ENCODE data around the gene SLC9C2.
"Not testable (repeated sequence)": the region's sequence is repeated elsewhere in the genome, so short reads cannot be mapped to it uniquely, and the experiment has no call there.

Gene SLC9C2

DNA sequence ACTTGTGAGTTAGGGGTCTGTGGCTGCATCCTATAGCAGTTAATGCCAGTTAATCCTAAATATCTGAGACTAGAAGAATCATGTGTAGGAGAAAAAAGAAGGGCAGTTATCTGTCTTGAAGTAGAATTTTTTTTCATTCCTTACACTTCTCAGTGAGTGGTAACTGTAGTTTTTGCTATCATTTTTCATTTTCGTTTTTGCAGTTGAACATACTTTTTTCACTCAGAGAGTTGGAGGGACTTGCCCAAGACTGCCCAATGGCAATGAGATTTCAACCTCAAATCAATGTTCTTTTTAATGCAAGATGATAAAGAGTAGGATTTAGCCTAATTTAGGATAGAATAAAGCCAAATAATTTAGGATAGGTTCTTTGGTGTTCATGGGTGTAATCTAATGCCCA is 120.2 kb downstream of the SLC9C2 start:
- DNase-seq: no peak

DNA sequence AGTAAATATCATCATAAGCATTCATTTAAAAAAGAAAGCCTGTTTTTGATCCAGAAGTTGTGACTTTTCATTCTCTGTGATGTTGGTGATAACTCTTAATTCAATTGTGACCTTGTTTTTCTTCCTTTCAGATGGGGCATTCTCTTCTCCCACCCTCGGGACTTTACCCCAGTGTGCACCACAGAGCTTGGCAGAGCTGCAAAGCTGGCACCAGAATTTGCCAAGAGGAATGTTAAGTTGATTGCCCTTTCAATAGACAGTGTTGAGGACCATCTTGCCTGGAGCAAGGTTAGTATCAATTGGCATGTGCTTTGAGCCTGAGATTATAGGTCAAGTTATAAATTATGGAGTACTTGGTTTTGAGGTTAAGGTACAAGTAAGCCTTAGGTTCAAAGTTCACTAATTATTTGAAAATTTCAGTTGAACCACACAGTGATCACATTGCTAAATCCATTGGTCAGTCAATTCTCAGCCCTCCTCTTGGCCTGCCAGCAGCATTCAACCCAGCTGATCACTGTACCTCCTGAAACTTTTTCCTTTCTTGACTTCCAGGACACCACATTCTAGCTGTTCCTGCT is 121.6 kb downstream of the SLC9C2 start:
- no peak for DNase-seq

DNA sequence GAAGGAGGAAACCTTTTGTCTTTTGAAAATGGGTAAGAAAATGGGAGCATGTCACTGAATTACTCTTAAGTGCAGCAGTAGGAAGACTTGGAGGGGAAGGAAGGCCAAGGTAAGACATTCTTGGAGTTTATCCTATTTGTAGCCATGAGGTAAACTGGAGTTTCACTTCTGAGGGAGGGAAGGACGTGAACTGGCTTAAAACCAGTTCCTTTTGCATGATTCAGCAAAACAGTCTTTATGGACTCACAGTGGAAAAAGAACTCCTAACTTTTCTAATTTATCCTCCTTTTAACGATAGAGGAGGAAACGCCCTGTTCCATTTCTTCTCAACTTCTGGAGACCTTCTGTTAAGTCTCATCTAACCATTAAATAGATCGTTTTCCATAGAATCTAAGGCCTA is 123.2 kb downstream of the SLC9C2 start:
- DNase-seq: no peak

DNA sequence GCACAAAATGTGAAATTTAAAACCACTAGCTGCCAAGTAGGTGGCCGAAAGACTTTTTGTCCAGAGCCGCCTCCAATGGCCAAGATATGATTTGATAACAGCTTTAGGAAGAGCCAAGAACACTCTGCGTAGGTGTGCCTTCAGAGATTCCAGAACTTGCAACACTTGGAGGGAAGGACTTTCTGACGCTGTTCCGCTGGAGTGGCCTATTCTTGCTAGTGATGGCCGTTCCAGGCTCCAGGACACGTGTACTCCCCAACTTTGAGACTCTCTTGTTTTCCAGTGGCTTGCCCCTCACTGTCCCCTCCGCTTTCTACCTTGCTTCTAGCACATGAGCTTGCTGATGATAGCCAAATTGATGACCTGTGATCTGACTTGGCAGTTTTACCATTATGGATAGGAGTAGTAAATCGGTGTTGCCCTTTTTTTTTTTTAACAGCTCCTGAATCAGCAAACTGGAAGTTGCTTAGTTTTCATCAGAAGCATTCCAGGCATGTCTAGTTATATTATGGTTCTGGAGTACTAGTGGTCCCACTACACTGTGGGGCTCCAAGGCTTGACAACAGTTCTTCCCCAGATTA is 124.7 kb downstream of the SLC9C2 start:
- no peak for DNase-seq

DNA sequence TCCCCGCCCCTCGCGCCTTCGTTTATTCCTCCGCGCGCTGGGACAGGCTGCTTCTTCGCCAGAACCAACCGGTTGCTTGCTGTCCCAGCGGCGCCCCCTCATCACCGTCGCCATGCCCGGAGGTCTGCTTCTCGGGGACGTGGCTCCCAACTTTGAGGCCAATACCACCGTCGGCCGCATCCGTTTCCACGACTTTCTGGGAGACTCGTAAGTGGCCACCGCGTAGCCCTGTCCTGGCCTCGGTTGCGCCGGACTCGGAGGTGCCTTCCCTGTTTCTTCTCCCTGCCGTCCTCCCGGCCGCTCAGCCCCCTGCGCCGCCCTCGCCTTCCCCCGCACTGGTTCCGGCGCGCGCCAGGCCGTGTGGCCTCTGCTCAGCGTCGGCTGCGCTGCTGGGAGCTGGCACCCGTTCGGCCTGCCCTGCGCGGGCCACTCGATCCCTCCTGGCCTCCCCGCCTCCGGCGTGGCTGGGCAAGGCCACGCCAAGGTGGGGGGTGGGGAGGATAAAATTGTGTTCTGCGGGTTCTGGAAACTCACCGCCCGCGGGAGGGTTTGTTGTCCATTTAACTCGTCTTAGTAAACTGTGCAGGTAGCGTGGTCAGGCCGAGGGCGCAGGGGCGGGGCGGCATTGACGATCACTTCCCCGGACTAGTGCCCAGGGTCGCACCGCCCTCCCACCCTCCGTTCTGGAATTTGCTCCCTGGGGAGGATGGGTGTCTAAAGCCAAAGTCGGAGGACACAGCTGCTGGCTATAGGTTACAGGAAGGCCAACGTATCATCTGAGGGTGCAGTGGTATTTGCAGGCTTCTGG is 125.4 kb downstream of the SLC9C2 start, which contains the start of gene PRDX6:
Gene PRDX6 (plus strand): TSS at position 50 of the 808 bp plus-strand sequence. CDS start 63 bp downstream, at position 113.
- DNase-seq: no peak

DNA sequence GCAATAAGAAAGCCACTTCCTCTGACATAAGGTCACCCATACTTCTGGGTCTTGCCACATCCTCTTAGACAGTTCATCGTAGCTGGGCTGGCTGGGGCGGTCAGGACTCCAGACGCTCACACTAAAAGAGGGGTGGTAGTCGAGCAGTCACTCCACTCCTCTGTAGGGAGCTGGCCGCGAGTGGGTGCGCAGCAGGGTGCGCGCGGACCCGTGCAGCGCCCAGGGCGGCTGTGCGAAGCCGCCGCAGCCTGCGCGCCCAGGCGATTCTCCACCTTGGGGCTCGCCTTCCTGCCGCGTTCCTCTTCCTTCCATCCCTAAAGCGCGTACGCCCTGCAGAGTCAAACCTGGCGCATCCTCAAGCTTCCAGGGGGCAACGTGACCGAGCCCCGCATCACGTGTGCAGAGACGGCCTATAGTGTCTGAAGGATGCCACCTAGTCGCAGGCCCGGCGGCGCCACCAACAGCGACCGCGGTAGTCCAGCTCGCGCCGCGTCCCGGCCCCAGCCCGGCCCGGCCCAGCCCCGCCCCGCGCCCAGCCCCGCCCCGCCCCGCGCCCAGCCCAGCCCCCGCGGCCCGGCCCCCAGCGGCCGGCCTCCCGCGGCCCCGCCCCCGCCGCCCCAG is 126.1 kb downstream of the SLC9C2 start:
- peak; percentile 91 for DNase-seq

DNA sequence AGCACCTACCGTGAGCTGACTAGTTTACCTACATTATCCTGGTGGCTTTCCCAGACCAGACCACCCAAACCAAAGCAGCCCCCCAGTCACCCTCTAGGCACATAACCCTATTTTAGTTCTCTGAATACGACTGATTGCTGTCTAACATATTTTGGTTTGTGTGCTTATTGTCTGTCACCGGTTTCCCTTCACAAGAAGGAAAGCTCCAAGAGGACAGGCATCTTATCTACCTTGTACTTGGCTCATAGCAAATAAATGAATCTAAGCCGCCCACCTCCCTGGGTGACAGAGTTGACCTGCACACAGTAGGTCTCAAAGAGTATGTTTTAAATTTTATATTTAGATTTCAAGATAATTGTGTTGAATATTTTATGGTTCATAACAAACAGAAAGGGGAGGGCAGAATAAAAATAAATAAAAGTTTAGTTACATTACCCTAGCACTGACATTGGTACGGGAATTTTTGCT is 126.6 kb downstream of the SLC9C2 start:
- DNase-seq: no peak

DNA sequence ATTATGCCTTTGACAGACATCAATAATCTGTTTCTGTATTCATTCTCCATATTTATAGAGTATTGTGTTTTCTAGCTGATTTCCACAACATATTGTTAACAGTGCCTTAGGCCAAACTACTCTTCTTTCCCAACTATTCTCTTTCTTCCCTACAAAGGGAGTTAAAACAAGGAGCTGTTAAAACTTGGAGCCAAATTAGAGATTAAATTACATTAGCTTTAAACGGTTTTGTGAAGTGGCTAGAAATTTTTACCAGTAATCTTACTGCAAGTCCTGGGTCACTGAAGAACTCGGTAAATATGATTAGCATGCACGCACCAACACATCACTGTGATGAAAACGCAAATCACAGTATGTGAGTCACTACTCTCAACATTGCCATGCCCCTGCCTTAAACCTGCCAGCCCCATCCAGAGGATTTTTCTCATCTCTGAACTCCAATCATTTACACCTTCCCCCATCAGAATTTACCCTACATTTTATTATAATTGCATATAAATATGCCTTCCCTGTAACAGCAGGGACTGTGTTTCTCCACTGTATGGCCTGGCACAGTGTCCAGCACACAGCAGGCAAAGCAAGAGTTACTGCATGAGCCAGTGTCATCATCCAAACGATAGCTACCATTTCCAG is 127.2 kb downstream of the SLC9C2 start:
- DNase-seq: no peak

DNA sequence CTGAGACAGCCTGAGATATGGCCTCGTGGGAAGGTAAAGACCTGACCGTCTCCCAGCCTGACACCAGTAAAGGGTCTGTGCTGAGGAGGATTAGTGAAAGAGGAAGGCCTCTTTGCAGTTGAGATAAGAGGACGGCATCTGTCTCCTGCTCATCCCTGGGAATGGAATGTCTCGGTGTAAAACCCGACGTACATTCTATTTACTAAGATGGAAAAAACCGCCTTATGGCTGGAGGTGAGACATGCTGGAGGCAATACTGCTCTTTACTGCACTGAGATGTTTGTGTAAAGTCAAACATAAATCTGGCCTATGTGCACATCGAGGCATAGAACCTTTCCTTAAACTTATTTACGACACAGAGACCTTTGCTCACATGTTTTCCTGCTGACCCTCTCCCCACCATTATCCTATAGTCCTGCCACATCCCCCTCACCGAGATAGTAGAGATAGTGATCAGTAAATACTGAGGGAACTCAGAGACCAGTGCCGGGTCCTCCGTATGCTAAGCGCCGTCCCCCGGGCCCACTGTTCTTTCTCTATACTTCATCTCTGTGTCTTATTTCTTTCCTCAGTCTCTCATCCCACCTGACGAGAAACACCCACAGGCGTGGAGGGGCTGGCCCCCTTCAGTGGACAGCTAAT is 128.0 kb downstream of the SLC9C2 start:
- DNase-seq: not testable (repeated sequence)

DNA sequence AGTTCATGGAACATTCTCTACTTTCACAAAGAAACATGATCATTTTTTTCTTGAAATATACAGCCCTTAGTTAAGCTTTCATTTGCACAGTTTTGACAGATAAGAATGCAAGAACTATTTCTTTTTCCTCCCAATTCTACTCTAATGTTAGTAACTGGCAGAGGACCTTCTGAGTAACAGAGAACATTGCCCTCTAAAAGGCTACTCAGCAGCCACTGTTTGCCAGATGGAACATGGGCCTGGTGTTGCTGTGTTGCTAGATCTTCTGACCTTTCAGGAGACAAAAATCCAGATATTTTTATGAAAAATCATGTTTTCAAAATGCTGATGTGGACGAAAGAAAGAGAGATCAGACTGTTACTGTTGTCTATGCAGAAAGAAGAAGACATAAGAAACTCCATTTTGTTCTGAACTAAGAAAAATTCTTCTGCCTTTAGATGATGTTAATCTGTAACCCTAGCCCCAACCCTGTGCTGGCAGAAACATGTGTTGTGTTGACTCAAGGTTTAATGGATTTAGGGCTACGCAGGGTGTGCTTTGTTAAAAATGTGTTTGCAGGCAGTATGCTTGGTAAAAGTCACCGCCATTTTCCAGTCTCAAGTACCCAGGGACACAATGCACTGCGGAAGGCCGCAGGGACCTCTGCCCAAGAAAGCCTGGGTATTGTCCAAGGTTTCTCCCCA is 128.6 kb downstream of the SLC9C2 start:
- DNase-seq: no peak

DNA sequence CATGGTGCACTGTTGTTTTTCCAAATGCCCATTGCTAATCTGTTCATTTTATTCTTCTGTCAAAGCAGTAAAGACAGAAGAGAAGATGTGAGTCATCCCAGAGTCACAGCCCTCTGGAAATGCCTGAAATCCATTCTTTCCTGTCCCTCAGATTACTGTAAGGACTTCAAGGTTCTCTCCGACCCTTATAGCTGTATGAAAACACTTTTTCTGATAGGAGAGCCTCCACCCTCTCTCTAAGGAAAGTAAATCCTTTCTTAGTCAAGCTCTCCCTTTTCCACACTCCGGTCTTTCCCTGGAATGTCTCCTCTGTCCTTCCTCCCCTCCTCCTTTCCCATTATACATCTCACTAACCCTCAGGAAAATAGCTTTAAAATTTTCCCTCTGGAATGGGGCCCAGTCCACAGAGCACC is 129.3 kb downstream of the SLC9C2 start:
- no peak for DNase-seq

DNA sequence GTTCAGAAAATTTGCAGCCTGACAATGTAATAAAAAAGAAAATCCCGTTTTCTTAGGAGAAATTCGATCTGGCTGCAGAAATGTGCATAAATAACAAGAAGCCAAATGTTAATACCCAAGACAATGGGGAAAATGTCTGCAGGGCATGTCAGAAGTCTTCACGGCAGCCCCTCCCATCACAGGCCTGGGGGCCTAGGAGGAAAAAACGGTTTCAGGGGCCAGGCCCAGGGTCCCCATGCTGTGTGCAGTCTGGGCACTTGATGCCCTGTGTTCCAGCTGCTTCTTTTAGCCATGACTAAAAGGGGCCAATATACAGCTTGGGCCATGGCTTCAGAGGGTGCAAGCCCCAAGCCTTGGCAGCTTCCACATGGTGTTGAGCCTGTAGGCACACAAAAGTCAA is 132.3 kb downstream of the SLC9C2 start:
- DNase-seq: no peak

DNA sequence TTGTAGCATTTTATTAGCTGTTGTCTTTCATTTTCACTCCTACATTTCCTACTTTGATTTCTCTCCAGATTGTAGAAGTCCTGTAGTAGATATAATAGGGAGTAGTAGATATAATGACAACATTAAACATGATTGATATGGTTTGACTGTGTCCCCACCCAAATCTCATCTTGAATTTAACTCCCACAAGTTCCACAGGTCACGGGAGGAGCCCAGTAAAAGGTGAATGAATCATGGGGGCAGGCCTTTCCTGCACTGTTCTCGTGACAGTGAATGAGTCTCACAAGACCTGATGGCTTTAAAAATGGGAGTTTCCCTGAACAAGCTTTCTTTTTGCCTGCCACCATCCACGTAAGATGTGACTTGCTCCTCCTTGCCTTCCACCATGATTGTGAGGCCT is 133.2 kb downstream of the SLC9C2 start:
- DNase-seq: no peak

DNA sequence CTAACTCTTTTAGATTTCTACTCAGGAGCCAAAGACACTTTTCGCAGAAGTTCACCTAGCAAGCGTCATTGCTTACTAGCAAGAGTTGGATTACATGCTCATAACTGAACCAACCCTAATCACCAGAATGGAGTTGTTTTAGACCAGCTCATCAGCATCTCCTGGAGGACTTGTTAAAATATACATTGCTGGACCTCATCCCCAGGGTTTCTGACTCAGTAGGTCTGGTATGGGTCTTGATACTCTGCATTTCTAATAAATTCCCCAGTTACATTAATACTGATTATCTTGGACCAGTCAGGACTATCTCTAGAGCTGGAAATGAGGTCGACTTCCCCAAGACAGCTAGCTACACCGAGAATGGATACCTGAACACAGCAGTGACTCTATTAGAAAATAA is 135.4 kb downstream of the SLC9C2 start:
- DNase-seq: no peak

DNA sequence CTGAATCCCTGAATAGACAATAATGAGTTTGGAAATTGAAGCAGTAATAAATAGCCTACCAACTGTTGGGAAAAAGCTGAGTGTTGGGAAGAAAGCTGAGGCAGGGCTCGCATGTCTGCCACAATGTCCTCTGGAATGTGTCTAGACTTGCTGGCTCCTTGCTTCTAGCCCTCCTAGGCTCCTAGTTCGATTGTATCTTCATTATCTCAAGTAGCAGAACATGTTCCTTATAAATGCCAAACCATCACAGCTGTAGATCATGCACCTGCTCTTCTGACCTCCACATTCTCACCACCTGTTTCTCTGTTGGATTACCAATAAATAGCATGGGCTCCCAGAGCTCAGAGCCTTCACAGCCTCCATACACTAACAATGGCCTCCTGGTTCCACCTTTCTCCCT is 138.7 kb downstream of the SLC9C2 start:
- not testable (repeated sequence) for DNase-seq

DNA sequence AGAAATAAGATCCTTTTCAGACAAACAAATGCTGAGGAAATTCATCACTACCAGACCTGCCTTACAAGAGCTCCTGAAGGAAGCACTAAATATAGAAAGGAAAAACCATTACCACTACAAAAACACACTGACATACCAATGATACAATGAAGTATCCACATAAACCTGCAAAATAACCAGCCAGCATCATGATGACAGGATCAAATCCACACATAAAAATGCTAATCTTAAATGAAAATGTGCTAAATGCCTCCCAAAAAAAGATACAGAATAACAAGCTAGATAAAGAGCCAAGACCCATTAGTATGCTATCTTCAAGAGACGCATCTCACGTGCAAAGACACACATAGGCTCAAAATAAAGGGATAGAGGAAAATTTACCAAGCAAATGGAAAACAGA is 140.2 kb downstream of the SLC9C2 start:
- not testable (repeated sequence) for DNase-seq

DNA sequence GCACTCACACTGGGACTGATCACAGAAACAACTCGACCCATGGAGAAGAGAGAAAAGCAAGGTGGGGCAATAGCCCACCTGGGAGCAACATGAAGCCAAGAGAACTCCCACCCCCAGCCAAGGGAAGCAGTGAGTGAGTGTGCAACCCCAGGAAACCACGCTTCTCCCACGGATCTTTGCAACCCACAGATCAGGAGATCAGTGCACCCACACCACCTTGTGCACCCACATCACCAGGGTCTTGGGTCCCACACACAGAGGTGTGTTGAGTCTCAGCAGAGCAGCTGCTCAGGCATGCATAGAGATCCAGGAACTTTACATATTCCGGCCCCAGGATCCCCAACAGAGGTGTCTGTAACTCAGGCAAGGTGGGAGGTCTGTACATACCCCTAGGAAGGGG is 143.0 kb downstream of the SLC9C2 start:
- DNase-seq: no peak

DNA sequence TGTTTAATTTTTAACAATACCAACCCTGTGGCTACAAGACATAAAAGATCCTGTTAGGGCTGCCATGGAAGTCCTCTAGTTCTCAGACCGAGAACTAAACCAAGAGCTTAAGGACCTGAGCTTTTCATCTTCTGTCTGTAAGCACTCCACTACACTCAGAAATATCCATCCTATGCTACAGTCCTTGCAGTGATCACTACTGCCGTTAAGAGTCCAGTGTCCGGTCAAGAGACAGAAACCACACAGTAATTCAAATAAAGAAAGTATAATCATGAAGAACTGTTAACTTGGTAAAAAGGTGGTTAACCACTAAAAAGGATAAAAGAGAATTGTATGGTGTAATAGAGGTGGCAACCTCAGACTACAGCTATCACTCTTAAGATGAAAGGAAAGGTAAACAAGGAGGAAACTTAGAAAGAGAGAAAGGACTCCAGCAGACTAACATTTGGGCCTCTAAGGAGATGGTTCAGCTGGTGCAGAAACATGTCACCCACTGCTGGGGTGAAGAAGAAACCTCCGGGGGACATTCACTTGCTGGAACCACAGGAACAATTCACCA is 147.8 kb downstream of the SLC9C2 start:
- DNase-seq: no peak

DNA sequence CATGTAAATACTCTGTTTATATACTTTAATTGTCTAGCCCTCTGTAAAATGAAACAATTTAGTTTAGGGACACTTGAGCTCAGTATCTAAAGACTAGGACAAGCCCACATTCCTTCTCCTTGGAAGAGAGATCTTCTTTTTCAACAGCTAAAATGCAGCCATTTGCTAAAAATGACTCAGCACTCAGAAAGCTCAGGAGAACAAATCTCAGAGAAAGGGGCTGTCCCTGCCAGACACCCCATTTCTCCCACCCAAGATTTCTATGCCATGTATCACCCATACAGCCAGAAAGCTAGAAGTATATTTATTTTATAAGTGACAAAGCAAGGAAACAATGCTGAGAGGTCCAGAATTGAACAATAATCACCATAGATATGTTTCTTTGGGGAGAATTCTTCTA is 148.9 kb downstream of the SLC9C2 start:
- DNase-seq: no peak

DNA sequence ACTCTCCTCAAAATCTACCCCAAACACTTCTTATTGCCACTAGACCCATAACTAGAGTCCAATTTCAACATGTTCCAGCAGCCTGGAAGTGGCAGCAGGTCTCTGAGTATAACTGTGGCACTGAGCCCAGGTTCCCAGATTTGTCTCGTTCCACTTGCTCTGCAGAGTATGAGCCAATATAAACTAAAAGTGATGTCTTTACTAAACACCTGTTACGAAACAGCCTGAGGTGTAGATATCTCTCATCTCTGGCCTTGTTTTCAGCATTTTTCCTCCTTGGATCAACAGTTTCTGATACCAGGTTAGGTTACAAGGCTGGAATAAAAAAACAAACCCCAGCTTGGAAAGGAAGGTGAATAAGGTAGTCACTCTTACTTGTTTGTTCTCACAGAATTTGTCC is 150.9 kb downstream of the SLC9C2 start:
- no peak for DNase-seq
